ENCODE data around the gene MAGI2.

DNA sequence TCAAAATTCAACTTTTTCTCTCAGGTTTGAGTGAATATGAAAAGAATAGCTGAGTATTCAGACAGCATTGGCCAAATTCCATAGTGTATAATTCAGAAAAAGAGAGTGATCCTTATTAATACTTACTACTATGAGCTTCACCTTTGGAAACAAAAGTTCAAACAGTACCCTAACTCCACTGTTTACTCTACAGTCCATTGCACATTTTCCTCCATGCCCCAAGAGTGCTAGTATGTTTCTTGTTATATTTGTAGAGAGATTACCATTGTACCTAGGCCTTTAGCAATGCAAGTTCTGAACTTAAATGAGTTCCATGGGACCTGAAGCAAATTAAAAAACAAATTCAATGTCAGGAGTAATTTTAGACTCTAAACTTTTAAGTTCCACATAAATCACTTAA is 48.1 kb downstream of the MAGI2 start:
- TF ChIP-seq, protein P1, sequence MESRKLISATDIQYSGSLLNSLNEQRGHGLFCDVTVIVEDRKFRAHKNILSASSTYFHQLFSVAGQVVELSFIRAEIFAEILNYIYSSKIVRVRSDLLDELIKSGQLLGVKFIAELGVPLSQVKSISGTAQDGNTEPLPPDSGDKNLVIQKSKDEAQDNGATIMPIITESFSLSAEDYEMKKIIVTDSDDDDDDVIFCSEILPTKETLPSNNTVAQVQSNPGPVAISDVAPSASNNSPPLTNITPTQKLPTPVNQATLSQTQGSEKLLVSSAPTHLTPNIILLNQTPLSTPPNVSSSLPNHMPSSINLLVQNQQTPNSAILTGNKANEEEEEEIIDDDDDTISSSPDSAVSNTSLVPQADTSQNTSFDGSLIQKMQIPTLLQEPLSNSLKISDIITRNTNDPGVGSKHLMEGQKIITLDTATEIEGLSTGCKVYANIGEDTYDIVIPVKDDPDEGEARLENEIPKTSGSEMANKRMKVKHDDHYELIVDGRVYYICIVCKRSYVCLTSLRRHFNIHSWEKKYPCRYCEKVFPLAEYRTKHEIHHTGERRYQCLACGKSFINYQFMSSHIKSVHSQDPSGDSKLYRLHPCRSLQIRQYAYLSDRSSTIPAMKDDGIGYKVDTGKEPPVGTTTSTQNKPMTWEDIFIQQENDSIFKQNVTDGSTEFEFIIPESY (IDR thresholded peaks at IDR 0.05): no peak
- TF ChIP-seq YY1 (IDR thresholded peaks at IDR 0.05) (no peak), GABPA (IDR thresholded peaks at IDR 0.05 in 1 of 2, conservative IDR thresholded peaks at IDR 0.05 in 1 of 2) (no peak)
- TF ChIP-seq, protein P2, sequence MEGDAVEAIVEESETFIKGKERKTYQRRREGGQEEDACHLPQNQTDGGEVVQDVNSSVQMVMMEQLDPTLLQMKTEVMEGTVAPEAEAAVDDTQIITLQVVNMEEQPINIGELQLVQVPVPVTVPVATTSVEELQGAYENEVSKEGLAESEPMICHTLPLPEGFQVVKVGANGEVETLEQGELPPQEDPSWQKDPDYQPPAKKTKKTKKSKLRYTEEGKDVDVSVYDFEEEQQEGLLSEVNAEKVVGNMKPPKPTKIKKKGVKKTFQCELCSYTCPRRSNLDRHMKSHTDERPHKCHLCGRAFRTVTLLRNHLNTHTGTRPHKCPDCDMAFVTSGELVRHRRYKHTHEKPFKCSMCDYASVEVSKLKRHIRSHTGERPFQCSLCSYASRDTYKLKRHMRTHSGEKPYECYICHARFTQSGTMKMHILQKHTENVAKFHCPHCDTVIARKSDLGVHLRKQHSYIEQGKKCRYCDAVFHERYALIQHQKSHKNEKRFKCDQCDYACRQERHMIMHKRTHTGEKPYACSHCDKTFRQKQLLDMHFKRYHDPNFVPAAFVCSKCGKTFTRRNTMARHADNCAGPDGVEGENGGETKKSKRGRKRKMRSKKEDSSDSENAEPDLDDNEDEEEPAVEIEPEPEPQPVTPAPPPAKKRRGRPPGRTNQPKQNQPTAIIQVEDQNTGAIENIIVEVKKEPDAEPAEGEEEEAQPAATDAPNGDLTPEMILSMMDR (IDR thresholded peaks at IDR 0.05; ENCODE audit: low read depth, low read length, missing input control): no peak

Data from liver (tissue), 3 donors.